GM12872 (cell line): Measurements from ENCODE around the gene RTBDN.

Experiments used
- CTCF ChIP-seq: IDR thresholded peaks from 3 replicates; pipeline ENCODE4 v1.5.1; 2011; ENCODE audit warnings: low read depth, mild to moderate bottlenecking, low read length, moderate library complexity; ENCODE audit not compliant: insufficient read depth

The RTBDN gene

GRCh38 chr19:12794971-12795381 is 39.4 kb downstream of the RTBDN start:
- no peak for TF ChIP-seq CTCF

- no peak for TF ChIP-seq CTCF
Measured at GRCh38 chr19:12794196-12794941, 40.0 kb downstream of the RTBDN start.

GRCh38 chr19:12793290-12794195 is 40.8 kb downstream of the RTBDN start:
- TF ChIP-seq CTCF = no peak

- TF ChIP-seq CTCF = no peak
Measured at GRCh38 chr19:12792853-12793289, 41.5 kb downstream of the RTBDN start.

- TF ChIP-seq CTCF = no peak
Measured at GRCh38 chr19:12792051-12792852, 42.1 kb downstream of the RTBDN start.

- 0 out of 3 replicates have a peak, but pooled peaks have one; percentile 7 for TF ChIP-seq CTCF
Measured at GRCh38 chr19:12791345-12792050, 42.9 kb downstream of the RTBDN start, which contains the start of gene JUNB. Gene JUNB, plus strand, starts transcription at chr19:12791486. Its CDS starts 286 bp downstream, at chr19:12791772.
